Type B pancreatic cell (in vitro differentiated cells): ENCODE results near the gene LINGO3. TPM values are rescaled to one million over a fixed set of nuclear protein-coding genes. Genes with fewer than 3 reads are reported as not detected.

Experiments
- DNase-seq: peaks from one replicate; pipeline ENCODE4 v3.0.0; 2021; ENCODE audit warnings: mixed read lengths; ENCODE audit not compliant: unreplicated experiment; ENCODE audit errors: extremely low spot score
- H3K27ac Mint-ChIP-seq: 2 replicates; pipeline ENCODE4 v1.8.0; 2021; ENCODE audit warnings: mild to moderate bottlenecking, mixed read lengths
- H3K27me3 Mint-ChIP-seq: 2 replicates; pipeline ENCODE4 v1.8.0; 2021; ENCODE audit warnings: mixed read lengths
- H3K36me3 Mint-ChIP-seq: 2 replicates; pipeline ENCODE4 v1.8.0; 2021; ENCODE audit warnings: mixed read lengths
- H3K4me1 Mint-ChIP-seq: one replicate; pipeline ENCODE4 v1.8.0; 2021; ENCODE audit warnings: mixed read lengths; ENCODE audit not compliant: unreplicated experiment
- H3K4me3 Mint-ChIP-seq: 2 replicates; pipeline ENCODE4 v1.8.0; 2021; ENCODE audit warnings: mild to moderate bottlenecking, mixed read lengths
- H3K9me3 Mint-ChIP-seq: 2 replicates; pipeline ENCODE4 v1.8.0; 2021; ENCODE audit warnings: mixed read lengths
- total RNA-seq: library from RNA; stranded (reverse); gene quantifications from 2 replicates; pipeline ENCODE4 v1.2.1, GENCODE V29; 2021; ENCODE audit warnings: low replicate concordance
- TF ChIP-seq, protein P1 (sequence below): fragments of 200-600 bp; sonication (generic); conservative IDR thresholded peaks from 2 replicates; pipeline ENCODE4 v1.5.0; 2021; ENCODE audit warnings: antibody characterized with exemption, mild to moderate bottlenecking

LINGO3 gene
- total RNA-seq, 1 donor from 2014 or later: not detected

DNA sequence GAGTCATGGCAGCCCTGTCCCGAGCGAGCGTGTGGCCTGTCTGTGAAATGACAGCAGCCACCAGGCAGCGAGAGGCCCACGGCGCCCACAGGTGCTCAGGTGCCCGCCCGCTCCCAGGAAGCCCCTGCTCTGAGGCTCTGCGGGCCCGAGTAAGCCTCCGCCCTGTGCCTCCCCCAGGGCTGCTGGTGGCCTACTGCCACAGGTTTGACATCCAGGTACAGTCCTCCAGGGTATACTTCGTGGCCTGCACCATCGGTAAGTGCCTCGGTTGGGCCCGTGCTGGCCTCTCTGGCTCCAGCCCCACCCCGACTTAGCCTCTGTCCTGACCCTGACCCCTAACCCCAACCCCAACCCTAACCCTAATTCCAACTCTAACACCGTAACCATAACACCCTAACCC lies 37.1 kb upstream of the LINGO3 start:
- peaks cover 10% of the 10 kb centered on the region for H3K36me3 Mint-ChIP-seq

GRCh38 chr19:2344381-2344870 lies 36.5 kb upstream of the LINGO3 start:
- Mint-ChIP-seq H3K9me3 (no peaks in the 10 kb centered on the region), H3K36me3 (peaks cover 10% of the 10 kb centered on the region)

More for the DNA sequence above, 37.1 kb upstream of the LINGO3 start:
- no peaks in the 10 kb centered on the region for H3K9me3 Mint-ChIP-seq
- no peak overlapping the region for H3K27ac Mint-ChIP-seq
- no peak for DNase-seq
- peaks cover 5% of the 10 kb centered on the region for H3K4me1 Mint-ChIP-seq
- TF ChIP-seq, protein P1, sequence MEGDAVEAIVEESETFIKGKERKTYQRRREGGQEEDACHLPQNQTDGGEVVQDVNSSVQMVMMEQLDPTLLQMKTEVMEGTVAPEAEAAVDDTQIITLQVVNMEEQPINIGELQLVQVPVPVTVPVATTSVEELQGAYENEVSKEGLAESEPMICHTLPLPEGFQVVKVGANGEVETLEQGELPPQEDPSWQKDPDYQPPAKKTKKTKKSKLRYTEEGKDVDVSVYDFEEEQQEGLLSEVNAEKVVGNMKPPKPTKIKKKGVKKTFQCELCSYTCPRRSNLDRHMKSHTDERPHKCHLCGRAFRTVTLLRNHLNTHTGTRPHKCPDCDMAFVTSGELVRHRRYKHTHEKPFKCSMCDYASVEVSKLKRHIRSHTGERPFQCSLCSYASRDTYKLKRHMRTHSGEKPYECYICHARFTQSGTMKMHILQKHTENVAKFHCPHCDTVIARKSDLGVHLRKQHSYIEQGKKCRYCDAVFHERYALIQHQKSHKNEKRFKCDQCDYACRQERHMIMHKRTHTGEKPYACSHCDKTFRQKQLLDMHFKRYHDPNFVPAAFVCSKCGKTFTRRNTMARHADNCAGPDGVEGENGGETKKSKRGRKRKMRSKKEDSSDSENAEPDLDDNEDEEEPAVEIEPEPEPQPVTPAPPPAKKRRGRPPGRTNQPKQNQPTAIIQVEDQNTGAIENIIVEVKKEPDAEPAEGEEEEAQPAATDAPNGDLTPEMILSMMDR: no peak
- H3K4me3 Mint-ChIP-seq: no peak overlapping the region
- H3K27me3 Mint-ChIP-seq: no peaks in the 10 kb centered on the region

DNA sequence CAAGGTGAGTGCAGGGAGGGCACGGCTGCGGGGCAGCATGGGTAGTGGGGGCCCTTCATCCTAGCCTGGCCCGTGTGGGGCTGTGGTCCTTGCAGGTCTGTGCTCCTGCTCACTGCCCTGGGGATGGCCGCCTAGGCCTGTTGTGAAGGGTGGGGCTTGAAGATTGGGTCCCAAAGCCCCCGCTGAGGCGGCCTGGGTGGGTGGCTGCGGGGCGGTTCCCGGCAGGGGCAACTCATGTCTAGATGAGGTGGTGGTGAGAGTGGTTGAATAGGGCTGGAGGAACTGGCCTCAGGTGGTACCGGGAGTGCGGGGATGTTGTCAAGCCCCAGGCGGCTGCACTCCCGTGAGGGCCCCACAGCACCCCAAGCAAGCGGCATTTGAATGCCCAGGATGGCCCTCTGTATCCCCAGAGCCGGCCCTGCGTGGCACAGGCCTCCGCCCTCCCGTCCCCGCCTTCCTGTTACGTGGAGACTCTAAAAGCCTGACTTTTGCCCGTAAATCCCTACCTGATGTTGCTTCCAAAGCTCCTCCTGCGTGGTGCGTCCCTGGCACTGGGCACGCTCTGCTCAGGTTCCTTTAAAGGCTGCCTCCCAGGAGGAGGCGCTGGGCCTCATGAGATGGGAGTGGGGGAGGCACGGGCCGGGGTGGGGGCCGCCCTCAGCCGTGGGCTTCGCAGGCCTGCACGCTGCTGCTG lies 35.5 kb upstream of the LINGO3 start:
- no peaks in the 10 kb centered on the region for H3K27me3 Mint-ChIP-seq
- H3K27ac Mint-ChIP-seq: no peak overlapping the region
- H3K4me3 Mint-ChIP-seq: no peak overlapping the region
- peaks cover 5% of the 10 kb centered on the region for H3K4me1 Mint-ChIP-seq
- TF ChIP-seq, protein P1: no peak
- peaks cover 10% of the 10 kb centered on the region for H3K36me3 Mint-ChIP-seq
- no peaks in the 10 kb centered on the region for H3K9me3 Mint-ChIP-seq
- DNase-seq: no peak

More at GRCh38 chr19:2344381-2344870, 36.5 kb upstream of the LINGO3 start:
- TF ChIP-seq, protein P1: no peak
- H3K4me1 Mint-ChIP-seq: peaks cover 5% of the 10 kb centered on the region
- no peak overlapping the region for H3K27ac Mint-ChIP-seq
- H3K4me3 Mint-ChIP-seq: no peak overlapping the region
- DNase-seq: no peak
- H3K27me3 Mint-ChIP-seq: no peaks in the 10 kb centered on the region

DNA sequence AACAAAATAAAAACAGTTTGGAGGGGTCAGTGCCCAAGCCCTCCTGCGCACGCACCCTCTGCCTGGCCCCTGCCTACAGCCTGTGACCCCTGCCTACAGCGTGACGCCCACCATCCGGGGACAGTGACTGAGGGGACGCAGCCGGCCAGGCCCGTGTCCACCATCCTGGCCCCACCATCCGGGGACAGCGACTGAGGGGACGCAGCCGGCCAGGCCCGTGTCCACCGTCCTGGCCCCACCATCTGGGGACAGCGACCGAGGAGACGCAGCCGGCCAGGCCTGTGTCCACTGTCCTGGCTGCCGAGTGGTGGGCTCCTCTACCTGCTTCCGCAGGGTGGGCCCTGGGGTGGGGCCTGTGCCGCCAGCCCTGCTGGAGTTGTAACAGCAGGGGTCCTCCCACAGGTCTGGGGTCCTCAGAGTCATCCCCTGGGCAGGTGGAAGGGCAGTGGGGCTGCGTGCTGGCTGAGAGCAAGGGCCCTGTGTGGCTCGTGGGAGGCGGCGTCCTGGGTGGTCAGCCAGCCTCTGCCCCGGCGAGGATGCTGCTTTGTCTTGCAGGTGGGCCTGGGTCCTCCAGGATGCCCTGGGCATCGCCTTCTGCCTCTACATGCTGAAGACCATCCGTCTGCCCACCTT lies 34.8 kb upstream of the LINGO3 start:
- H3K27ac Mint-ChIP-seq: no peak overlapping the region
- DNase-seq: no peak
- H3K36me3 Mint-ChIP-seq: peaks cover 10% of the 10 kb centered on the region
- no peaks in the 10 kb centered on the region for H3K9me3 Mint-ChIP-seq
- TF ChIP-seq, protein P1: no peak
- H3K27me3 Mint-ChIP-seq: no peaks in the 10 kb centered on the region
- H3K4me1 Mint-ChIP-seq: peaks cover 6% of the 10 kb centered on the region
- H3K4me3 Mint-ChIP-seq: no peak overlapping the region

DNA sequence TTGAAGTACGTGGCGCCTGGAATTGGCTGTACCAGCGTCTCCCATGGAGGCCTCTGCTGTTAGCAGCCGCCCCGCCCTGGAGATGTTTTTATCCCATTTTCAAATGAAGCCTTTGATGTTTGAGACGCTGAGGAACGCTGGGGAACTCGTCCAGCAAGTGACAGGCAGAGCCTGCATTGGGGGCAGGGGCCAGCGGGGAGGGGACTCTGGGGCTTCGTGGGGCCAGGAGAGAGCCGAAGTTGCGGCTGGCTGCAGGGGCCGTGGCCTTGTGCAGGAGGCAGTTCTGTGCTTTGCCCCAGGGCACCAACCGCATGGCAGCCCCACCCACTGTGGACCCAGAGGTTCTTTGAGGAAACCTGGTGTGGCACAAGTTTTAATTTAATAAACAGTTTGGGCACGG lies 34.0 kb upstream of the LINGO3 start:
- peak overlapping the region; percentile 90 for H3K27ac Mint-ChIP-seq
- H3K4me3 Mint-ChIP-seq: peak overlapping the region; percentile 77
- peaks cover 14% of the 10 kb centered on the region for H3K36me3 Mint-ChIP-seq
- no peaks in the 10 kb centered on the region for H3K27me3 Mint-ChIP-seq
- no peak for DNase-seq
- H3K9me3 Mint-ChIP-seq: no peaks in the 10 kb centered on the region
- H3K4me1 Mint-ChIP-seq: peaks cover 11% of the 10 kb centered on the region
- TF ChIP-seq, protein P1: no peak
